NCI-H2081 (cell line): ENCODE measurements around the gene RAB4B.
"Not testable (repeated sequence)": the region's sequence is repeated elsewhere in the genome, so short reads cannot be mapped to it uniquely, and the experiment has no call there.

Source experiments
- DNase-seq, 2 experiments: peaks; one replicate each; lab custom pipeline; 2025; lab: John Stamatoyannopoulos, UW

The RAB4B gene

GRCh38 chr19:40750874-40751537 lies 27.0 kb upstream of the RAB4B start, which contains the start of gene SNRPA:
Gene SNRPA, plus strand, starts transcription at chr19:40751203. Its CDS starts 206 bp downstream, at chr19:40751409.
- peak; percentile 97 to 98 for DNase-seq

DNA sequence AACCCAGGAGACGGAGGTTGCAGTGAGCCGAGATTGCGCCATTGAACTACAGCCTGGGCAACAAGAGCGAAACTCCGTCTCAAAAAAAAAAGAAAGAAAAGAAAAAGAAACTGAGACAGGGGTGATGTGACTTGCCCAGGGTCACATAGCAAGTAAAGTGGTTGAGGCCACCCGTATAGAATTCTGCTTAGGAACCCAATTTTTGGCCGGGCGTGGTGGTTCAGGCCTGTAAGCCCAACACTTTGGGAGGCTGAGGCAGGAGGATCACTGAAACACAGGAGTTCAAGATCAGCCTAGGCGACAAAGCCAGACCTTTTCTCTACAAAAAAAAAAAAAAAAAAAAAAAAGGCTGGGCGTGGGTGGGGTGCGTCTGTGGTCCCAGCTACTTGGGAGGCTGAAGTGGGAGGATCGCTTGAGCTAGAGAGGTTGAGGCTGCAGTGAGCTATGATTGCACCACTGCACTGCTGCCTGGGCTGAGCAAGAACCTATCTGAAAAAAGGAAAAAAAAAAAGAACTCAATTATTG lies 25.7 kb upstream of the RAB4B start:
- no peak for DNase-seq

- DNase-seq: no peak
Observed at GRCh38 chr19:40754611-40755247, 23.3 kb upstream of the RAB4B start.

DNA sequence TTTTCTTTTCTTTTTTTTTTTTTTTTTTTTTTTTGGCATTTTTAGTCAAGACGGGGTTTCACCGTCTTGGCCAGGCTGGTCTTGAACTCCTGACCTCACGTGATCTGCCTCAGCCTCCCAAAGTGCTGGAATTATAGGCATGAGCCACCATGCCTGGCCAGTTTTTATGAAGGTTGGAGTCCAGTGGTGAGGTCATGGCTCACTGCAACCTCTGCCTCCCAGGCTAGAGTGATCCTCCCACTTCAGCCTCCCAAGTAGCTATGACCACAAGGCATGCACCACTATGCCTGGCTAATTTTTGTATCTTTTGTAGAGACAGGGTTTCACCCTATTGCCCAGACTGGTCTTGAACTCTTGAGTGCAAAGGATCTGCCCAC lies 22.8 kb upstream of the RAB4B start:
- DNase-seq: no peak

DNA sequence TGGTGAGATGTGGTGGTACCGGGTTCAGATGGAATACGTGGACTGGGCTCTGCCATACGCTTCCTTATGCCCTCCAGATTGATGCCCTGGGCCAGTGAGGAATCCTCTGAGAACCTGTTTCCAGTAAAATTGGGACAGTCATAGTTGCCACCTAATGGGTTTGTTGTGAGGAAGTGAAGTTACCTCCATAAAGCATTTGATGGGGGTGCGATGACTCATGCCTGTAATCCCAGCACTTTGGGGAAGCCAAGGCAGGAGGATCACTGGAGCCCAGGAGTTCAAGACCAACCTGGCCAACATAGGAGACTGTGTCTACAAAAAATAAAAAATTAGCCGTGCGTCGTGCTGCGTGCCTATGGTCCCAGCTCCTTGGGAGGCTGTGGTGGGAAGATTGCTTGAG lies 22.3 kb upstream of the RAB4B start:
- DNase-seq: no peak

- no peak for DNase-seq
Observed at GRCh38 chr19:40756502-40757110, 21.4 kb upstream of the RAB4B start.

GRCh38 chr19:40758491-40758890 lies 19.6 kb upstream of the RAB4B start:
- no peak for DNase-seq

DNA sequence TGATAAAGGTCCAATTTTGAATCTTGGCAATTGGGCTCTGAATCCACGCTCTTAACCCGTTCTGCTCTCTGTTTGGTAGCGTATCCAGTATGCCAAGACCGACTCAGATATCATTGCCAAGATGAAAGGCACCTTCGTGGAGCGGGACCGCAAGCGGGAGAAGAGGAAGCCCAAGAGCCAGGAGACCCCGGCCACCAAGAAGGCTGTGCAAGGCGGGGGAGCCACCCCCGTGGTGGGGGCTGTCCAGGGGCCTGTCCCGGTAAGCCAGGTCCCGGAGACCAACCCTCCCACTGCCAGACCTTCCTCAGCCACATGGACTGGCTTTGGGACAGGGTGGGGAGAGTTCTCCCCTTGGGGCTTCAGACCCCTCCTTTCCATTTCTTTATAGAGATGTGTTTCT lies 18.7 kb upstream of the RAB4B start:
- DNase-seq: no peak

GRCh38 chr19:40762754-40763470 lies 15.1 kb upstream of the RAB4B start:
- DNase-seq: no peak

GRCh38 chr19:40763526-40763925 lies 14.5 kb upstream of the RAB4B start:
- DNase-seq: no peak

DNA sequence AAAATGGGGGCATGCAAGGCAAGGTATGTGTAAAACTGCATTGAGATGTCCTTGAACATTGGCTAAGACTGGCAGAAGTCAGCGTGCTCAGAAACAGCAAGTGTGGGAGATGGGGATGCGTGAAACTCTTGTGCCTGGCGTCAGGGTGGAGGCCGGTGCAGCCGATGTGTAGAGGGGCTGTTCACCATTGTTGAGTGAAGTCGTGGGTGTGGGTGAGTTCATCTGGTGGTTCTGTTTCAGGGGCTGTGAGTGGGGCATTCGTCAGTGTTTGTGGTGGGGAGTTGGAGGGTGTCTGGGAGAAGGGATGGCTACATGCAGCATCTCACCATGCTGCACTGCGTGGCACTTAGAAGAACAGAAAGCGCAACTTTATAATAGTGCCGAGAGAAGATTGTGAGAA lies 14.1 kb upstream of the RAB4B start:
- DNase-seq: no peak

DNA sequence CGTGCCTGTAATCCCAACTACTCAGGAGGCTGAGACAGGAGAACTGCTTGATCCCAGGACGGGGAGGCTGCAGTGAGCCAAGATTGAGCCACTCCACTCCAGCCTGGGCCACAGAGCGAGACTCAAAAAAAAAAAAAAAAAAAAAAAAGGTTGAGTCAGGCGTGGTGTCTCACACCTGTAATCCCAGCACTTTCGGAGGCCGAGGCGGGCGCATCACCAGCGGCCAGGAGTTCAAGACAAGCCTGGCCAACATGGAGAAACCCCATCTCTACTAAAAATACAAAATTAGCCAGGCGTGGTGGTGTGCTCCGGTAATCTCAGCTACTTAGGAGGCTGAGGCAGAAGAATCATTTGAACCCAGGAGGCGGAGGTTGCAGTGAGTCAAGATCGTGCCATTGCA lies 11.7 kb upstream of the RAB4B start:
- not testable (repeated sequence) for DNase-seq

DNA sequence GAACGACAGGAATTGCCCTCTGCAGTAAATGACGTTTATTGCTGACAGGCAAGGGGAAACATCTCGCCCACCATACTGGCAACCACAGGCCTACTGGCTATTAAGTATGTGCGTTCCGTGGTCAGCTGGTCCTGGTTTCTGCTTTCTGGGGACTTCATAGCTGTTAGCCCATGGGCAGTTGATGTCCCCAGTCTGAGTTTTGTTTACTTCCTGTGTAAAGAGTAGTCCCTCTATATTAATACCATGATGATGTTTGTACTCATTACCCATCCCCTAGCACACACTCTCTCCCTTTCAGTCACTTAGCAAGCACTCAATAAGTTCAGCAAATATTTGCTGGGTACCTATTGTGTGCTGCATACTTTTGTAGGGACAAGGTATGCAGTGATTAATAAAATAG lies 9.2 kb upstream of the RAB4B start:
- DNase-seq: no peak

GRCh38 chr19:40771101-40771862 lies 6.8 kb upstream of the RAB4B start:
- DNase-seq: not testable (repeated sequence)

DNA sequence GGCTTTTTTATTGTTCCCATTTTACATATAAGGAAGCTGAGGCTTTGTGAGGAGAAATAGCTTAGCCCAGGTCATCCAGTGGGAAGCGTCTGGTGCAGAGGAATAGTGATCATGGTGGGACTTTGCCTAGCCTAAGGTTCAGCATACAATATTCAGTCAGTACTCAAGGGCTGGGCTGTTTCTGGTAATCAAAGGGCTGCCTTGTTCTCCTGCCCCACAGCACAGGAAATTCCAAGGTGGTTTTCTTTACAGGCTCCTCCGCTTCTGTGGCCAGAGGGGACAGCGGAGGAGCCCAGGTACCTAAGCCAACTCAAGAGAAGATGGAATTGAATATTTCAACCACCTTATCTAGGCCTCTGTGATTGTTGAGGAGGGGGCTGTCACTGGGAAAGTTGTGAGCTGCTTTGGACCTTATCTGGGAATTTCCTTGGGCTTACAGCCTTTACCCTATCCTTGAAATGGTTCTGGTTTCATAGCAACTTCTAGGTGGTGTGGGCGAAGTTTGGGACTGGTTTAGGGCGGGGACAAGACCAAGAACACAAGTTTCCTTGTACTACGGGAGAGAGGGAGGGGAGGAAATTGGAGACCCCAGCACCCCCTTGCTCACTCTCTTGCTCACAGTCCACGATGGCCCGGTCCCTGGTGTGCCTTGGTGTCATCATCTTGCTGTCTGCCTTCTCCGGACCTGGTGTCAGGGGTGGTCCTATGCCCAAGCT lies 3.0 kb upstream of the RAB4B start, which contains the start of gene MIA:
MIA (plus strand) TSS at position 606 of the 716 bp plus-strand sequence; CDS start at position 628, 22 bp downstream.
- DNase-seq: no peak

DNA sequence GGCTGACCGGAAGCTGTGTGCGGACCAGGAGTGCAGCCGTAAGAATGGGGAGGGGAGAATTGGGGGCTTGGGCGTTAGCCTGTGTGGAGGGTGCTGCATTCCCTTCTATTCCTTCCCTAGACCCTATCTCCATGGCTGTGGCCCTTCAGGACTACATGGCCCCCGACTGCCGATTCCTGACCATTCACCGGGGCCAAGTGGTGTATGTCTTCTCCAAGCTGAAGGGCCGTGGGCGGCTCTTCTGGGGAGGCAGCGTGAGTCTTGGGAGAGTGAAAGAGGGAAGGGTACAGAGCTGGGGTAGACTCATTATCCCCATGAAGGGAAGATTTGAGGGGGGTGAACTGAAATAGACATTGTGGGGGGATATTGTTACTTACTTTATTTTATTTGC lies 2.4 kb upstream of the RAB4B start:
- DNase-seq: no peak

DNA sequence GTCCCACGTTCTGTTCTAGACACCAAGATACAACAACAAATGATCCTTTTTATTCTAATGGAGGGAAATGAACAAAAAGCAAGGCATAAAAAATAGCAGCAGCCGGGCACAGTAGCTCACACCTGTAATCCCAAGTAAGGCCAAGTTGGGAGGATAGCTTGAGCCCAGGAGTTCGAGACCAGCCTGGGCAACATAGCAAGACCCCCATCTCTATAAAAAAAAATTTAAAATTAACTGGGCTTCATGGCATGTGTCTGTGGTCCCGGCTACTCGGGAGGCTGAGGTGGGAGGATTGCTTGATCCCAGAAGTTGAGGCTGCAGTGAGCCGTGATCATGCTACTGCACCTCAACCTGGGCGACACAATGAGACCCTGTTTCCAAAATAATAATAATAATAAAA lies 1.7 kb upstream of the RAB4B start:
- DNase-seq: no peak

DNA sequence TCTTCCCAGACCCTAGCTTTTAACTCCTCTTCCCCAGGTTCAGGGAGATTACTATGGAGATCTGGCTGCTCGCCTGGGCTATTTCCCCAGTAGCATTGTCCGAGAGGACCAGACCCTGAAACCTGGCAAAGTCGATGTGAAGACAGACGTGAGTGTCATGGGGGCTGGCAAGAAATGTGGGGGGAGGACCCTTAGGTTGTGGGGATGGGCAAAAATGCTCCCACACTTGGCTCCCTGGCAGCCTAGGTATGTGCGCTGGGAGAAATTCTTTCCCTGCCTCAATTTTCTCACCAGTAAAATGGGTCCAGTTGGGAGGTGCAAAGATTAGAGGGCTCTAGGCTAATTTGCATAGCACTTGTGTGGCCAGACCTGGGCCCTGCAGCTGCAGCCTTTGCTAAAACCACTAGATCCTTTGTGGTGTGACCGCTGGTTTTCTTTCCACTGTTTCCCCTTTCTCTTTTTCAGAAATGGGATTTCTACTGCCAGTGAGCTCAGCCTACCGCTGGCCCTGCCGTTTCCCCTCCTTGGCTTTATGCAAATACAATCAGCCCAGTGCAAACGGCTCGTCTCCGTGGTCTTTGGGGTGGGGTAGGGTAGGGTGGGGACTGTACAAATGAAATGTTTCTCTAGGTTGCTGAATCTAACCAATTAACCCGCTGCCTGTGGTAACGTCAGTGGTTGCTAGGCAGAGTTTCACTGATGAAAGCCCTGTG lies 959 bp upstream of the RAB4B start:
- peak; percentile 88 to 92 for DNase-seq

- no peak for DNase-seq
Observed at GRCh38 chr19:40777645-40777936, 456 bp upstream of the RAB4B start.

DNA sequence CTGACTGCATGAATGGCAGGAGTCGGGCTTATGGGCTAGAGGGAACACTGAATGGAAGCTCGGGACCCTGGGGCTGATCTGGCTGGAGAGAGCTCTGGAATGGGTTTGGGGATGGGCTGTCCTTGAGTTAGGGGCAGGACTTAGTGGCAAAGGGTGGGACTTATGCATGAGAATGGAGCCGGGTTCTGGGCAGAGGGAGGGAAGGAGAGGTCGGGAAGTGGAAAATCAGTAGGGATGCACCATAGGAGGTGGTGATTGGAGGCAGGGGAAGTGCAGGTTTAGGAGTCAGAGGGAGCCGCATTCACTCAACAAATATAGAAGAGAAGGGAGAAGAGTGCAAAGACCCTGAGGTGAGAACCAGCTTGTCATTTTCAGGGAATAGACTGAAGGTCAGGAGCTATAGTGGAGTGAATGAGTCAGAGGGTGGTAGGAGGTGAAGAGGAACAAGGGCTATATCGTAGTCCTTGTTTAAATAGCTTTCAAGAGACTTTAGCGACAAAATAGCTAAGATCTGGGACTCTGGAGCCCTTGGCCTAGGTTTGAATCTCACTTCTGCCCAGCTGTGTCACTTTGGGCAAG lies 748 bp downstream of the RAB4B start:
- DNase-seq: no peak
